ENCODE data around the gene TAF6L. TPM values are rescaled to one million over a fixed set of nuclear protein-coding genes. Genes with fewer than 3 reads are reported as not detected.

The TAF6L gene
- polyA plus RNA-seq, 1 donor from 2014 or later, result 55.2 TPM

GRCh38 chr11:62796281-62796680 is 25.1 kb downstream of the TAF6L start:
- no peaks in the 10 kb centered on the region for H4K20me1 ChIP-seq (ENCODE audit: insufficient read depth)
- no peaks in the 10 kb centered on the region for H3K27me3 ChIP-seq (ENCODE audit: insufficient read depth, low read depth, low read length)
- H3K27ac ChIP-seq (ENCODE audit: low read length), result no peak overlapping the region
- H3K36me3 ChIP-seq (ENCODE audit: insufficient read depth, low read length), result no peaks in the 10 kb centered on the region
- no peaks in the 10 kb centered on the region for H3K79me2 ChIP-seq (replicated peaks; ENCODE audit: insufficient read depth, low read length)
- H3K4me3 ChIP-seq (ENCODE audit: low read length), result no peak overlapping the region
- H3F3A ChIP-seq (ENCODE audit: insufficient read depth, low read length, poor library complexity, severe bottlenecking), result peaks cover 3% of the 10 kb centered on the region
- H3K4me2 ChIP-seq (ENCODE audit: low read length), result no peak overlapping the region
- no peak overlapping the region for H3K9ac ChIP-seq (ENCODE audit: low read length)
- no peak overlapping the region for H2AFZ ChIP-seq (ENCODE audit: low read depth, low read length)
- H3K9me2 ChIP-seq (ENCODE audit: insufficient read depth, low read length), result no peaks in the 10 kb centered on the region
- H3K9me3 ChIP-seq (ENCODE audit: low read length), result no peaks in the 10 kb centered on the region
- TF ChIP-seq, protein P1, sequence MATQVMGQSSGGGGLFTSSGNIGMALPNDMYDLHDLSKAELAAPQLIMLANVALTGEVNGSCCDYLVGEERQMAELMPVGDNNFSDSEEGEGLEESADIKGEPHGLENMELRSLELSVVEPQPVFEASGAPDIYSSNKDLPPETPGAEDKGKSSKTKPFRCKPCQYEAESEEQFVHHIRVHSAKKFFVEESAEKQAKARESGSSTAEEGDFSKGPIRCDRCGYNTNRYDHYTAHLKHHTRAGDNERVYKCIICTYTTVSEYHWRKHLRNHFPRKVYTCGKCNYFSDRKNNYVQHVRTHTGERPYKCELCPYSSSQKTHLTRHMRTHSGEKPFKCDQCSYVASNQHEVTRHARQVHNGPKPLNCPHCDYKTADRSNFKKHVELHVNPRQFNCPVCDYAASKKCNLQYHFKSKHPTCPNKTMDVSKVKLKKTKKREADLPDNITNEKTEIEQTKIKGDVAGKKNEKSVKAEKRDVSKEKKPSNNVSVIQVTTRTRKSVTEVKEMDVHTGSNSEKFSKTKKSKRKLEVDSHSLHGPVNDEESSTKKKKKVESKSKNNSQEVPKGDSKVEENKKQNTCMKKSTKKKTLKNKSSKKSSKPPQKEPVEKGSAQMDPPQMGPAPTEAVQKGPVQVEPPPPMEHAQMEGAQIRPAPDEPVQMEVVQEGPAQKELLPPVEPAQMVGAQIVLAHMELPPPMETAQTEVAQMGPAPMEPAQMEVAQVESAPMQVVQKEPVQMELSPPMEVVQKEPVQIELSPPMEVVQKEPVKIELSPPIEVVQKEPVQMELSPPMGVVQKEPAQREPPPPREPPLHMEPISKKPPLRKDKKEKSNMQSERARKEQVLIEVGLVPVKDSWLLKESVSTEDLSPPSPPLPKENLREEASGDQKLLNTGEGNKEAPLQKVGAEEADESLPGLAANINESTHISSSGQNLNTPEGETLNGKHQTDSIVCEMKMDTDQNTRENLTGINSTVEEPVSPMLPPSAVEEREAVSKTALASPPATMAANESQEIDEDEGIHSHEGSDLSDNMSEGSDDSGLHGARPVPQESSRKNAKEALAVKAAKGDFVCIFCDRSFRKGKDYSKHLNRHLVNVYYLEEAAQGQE (IDR thresholded peaks at IDR 0.05; ENCODE audit: borderline replicate concordance), result no peak
- TF ChIP-seq RAD21 (conservative IDR thresholded peaks at IDR 0.05), result no peak

GRCh38 chr11:62799486-62799885 is 28.3 kb downstream of the TAF6L start:
- no peaks in the 10 kb centered on the region for H3K36me3 ChIP-seq (ENCODE audit: insufficient read depth, low read length)
- H3K9me2 ChIP-seq (ENCODE audit: insufficient read depth, low read length), result no peaks in the 10 kb centered on the region
- H3K79me2 ChIP-seq (replicated peaks; ENCODE audit: insufficient read depth, low read length), result peaks cover 17% of the 10 kb centered on the region
- no peak for TF ChIP-seq MXI1 (conservative IDR thresholded peaks at IDR 0.05; ENCODE audit: poor library complexity, severe bottlenecking)
- TF ChIP-seq, protein P2, sequence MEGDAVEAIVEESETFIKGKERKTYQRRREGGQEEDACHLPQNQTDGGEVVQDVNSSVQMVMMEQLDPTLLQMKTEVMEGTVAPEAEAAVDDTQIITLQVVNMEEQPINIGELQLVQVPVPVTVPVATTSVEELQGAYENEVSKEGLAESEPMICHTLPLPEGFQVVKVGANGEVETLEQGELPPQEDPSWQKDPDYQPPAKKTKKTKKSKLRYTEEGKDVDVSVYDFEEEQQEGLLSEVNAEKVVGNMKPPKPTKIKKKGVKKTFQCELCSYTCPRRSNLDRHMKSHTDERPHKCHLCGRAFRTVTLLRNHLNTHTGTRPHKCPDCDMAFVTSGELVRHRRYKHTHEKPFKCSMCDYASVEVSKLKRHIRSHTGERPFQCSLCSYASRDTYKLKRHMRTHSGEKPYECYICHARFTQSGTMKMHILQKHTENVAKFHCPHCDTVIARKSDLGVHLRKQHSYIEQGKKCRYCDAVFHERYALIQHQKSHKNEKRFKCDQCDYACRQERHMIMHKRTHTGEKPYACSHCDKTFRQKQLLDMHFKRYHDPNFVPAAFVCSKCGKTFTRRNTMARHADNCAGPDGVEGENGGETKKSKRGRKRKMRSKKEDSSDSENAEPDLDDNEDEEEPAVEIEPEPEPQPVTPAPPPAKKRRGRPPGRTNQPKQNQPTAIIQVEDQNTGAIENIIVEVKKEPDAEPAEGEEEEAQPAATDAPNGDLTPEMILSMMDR (IDR thresholded peaks at IDR 0.05; ENCODE audit: poor library complexity, severe bottlenecking), result no peak
- TF ChIP-seq EZH2 (IDR thresholded peaks at IDR 0.05; ENCODE audit: borderline replicate concordance, insufficient read depth, low read length, poor library complexity, severe bottlenecking), result no peak
- TF ChIP-seq POLR2AphosphoS5 (IDR thresholded peaks at IDR 0.05), result no peak
- TF ChIP-seq TAF1 (IDR thresholded peaks at IDR 0.05; ENCODE audit: low read depth), result no peak
- no peak for TF ChIP-seq EP300 (conservative IDR thresholded peaks at IDR 0.05; ENCODE audit: poor library complexity, severe bottlenecking)
- TF ChIP-seq RAD21 (conservative IDR thresholded peaks at IDR 0.05), result no peak
- TF ChIP-seq, protein P1 (IDR thresholded peaks at IDR 0.05; ENCODE audit: borderline replicate concordance), result no peak
- no peak for TF ChIP-seq SMC3 (conservative IDR thresholded peaks at IDR 0.05; ENCODE audit: poor library complexity)
- H3K27ac ChIP-seq (ENCODE audit: low read length), result no peak overlapping the region
- no peaks in the 10 kb centered on the region for H3K9me3 ChIP-seq (ENCODE audit: low read length)
- no peak overlapping the region for H3K9ac ChIP-seq (ENCODE audit: low read length)
- peaks cover 6% of the 10 kb centered on the region for H4K20me1 ChIP-seq (ENCODE audit: insufficient read depth)
- H2AFZ ChIP-seq (ENCODE audit: low read depth, low read length), result no peak overlapping the region
- H3F3A ChIP-seq (ENCODE audit: insufficient read depth, low read length, poor library complexity, severe bottlenecking), result no peaks in the 10 kb centered on the region
- no peak overlapping the region for H3K4me2 ChIP-seq (ENCODE audit: low read length)
- no peak overlapping the region for H3K4me3 ChIP-seq (ENCODE audit: low read length)
- no peaks in the 10 kb centered on the region for H3K27me3 ChIP-seq (ENCODE audit: insufficient read depth, low read depth, low read length)

Measured in neural cell (in vitro differentiated cells).